Cortex of kidney (tissue), 1 donor: ENCODE data around the gene GSG1L2.

Experiments
- DNase-seq: peaks from one replicate; lab custom pipeline; 2025; lab: John Stamatoyannopoulos, UW

The GSG1L2 gene

DNA sequence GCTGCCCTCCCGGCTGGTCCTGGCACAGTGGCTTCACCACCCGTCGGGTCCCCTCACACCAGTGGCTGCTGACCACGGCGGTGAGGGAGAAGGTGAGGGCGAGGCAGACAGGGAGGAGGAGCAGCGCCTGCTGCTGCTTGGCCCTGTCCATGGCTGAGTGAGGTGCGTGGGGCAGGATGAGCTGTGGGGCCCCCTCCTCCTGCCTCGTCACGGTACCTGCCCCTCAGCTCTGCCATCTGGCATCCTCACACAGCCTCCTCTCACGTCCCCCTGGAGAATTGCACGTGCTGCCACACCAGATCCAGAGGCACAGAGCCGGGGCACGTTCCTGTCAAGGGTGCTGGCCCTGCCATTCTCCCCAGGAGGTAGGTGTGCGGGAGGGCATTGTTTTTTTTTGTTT, at the start of gene GSG1L2:
Gene GSG1L2, minus strand, starts transcription at position 159 of the 400 bp plus-strand sequence. Its CDS starts 8 bp downstream, at position 151.
- DNase-seq, result no peak

DNA sequence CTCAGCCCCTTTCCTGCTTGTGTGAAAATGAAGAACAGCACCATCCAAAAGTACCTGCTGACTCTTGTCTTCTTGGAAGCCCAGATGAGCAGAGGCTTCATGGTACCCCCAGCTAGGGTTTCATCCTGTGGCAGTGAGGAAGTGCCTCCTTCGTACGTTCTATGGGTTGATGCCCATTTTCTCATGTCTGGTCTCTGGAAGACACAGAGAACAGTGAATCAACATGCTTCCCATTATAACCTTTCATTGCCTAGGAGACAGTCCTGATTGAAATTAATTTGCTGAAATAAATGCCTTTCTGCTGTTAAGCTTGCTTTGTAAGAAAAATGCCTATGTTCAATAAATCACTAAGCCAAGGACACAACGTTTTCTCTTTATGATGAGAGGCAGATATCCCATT, 46.7 kb upstream of the GSG1L2 start:
- DNase-seq, result no peak

DNA sequence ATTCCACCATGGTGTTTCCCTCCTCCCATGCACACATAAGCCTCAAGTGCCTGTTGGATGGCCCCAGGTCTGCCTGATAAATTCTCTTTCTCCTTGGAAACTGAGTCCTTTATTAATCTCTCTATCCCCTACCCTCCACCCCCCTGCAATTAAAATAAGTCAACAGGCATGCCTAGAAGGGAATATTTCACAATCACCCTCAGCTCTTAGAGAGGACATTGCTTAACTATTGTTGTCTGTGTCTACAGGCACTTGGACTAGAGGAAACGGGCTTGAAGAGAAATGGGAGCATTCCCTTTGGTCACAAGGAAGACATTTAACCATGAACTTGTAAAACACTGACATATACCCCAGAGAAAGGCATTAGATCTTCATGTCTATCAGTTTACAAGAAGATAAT, 43.7 kb upstream of the GSG1L2 start:
- no peak for DNase-seq

DNA sequence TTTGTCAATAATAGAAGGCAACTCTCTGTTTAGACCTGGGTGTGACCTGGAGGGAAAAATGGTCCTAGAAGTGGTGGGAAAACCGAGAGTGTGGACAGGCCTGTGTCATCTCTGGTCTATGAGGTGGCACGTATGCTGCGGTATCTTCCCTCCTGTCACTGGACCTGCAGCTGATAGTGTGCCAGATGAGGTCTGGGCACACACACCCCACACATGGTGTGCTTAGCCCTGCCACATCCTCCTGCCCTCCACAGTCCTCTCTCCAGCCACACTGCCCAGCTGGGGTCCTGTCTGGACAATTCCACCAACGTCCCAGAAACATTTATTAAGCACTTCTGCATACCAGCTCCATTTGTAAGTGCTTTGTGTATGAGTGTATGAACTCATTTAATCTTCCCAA, 41.1 kb upstream of the GSG1L2 start:
- no peak for DNase-seq

DNA sequence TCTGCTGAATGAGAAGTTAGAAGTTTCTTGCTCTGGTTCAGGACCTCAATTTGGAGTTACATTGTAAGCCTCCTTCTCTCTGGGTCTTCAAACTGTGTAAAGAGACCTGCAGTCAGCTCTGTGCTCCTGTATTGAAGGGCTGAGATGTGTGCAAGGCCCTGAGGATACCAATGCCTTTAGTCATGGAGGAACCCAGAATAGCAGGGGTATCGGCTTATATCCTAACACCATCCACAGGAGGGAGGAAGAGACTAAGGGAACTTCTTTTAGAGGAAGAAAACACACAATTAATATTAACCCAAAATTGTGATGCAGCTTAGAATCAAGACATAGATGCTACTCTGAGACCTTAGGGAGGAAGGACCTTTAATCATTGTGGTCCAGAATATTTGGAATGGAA, 40.3 kb upstream of the GSG1L2 start:
- DNase-seq, result no peak

DNA sequence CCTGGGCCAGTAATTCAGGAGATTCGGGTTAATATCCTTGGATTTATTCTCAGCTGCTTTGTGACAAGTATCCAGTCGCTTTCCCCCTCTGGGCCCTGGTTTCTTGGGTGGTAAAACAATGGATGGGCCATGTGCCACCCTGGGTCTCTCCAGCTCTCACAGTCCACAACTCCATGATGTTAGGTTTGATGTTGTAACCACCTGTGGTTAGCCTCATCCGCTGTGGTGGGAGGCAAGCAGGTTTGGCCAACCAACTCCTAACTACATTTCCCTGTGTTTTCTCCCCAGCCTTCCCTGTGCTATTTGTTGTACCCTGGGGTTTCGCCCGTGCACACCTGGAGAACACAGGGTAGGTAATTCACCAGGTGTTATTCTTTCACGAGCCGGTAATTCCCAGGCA, 39.0 kb upstream of the GSG1L2 start:
- no peak for DNase-seq

DNA sequence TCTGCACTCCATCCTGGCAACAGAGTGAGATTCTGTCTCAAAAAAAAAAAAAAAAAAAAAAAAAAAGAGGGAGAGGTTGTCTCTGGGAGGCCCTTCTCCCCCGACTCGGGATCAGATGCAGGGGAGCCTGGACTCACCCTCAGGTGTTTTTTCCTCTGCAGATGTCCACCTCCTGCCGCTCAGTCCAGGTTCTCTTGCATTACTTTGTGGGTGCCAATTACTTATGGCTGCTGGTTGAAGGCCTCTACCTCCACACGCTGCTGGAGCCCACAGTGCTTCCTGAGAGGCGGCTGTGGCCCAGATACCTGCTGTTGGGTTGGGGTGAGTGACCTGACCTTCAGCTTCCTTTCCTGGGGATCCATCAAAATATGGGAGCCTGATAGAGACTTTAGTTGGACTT, 37.9 kb upstream of the GSG1L2 start:
- DNase-seq, result no peak

DNA sequence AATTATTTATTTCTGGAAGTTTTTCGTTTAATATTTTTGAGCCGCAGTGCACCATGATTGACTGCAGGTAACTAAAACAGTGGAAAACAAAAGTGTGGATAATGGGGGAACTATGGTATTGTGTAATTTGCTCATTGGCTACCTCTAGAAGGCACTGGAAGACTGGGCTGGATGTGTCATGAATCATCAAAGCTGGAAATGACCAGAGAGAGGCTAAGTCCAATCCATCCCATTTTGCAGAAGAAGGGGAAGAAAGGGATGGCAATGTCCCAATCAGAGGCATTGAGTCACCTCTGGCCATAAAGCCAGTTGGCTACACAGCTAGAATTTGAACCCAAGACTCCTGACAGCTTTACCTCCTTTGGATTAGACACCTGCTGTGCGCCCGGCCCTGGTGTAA, 33.2 kb upstream of the GSG1L2 start:
- no peak for DNase-seq

DNA sequence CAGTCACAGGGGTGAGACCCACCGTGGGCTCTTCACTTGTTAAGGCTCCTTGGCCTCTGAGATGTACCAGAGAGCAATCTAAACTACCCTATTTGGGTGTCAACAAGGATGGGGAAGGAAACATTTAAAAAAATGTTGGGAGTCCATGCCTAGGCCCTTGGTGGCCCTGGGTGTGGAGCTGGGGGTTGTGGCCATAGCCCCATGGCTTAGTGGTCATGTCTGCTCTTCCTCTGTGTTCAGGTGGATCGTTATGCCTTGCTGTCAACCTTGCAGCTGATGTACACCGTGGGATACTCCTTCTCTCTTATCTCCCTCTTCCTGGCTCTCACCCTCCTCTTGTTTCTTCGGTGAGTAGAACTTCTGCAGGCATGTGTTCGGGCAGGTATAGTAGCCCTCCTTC, 32.4 kb upstream of the GSG1L2 start:
- DNase-seq, result no peak

DNA sequence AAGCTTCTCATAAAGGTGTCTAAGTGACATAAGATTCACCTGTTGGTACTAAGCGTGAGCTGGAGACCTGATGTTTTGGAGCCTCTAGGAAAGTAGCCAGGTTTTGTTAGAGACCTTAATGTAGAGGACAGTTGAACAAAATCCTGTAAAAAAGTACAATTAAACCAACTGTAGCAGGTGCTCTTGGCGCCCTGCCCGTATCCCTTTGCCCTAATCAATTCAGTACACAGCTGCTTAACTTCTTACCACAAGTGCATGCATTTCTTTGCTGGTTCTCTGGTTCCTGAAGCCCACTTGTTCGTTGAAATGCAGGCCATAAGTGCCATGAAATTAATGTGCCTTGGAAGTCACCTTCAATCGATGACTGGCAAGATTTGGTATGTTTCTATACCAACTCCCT, 28.3 kb upstream of the GSG1L2 start:
- DNase-seq, result no peak

DNA sequence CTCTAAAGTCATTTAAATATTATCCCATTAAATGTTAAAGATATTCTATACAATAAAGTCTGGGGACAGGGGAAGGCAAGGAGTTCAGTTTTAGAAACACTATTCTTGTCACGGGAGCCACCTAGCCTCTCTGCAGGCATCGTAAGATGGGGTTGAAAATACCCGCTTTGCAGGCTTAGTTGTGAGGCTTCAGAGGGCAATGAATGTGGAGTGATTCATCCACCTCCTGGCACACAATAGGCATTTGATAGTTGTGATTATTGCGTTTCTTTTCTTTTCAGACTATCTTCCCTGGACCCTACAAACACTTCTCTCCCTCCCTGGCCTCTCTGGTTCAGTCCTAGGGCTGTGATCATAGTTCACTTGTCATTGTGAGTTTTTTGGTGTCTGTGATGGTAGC, 23.4 kb upstream of the GSG1L2 start:
- no peak for DNase-seq

DNA sequence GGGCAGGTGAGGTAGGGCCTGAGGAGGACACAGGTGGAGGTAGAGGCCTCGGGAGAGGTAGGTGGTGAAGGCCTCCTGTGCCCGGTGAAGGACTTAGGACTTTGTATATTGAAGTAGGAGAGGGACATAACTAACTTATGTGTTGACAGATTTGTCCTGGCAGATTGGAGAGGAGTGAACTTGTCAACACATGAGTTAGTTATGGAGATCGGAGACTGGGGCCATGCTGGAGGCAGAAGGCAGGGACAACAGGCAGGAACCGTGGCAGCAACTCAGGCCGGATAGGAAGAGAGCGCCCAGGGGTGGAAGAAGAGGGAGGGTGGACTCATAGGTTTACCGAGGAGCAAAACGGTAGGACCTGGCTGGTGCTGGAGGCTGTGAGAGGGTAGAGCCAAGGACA, 22.3 kb upstream of the GSG1L2 start:
- no peak for DNase-seq

DNA sequence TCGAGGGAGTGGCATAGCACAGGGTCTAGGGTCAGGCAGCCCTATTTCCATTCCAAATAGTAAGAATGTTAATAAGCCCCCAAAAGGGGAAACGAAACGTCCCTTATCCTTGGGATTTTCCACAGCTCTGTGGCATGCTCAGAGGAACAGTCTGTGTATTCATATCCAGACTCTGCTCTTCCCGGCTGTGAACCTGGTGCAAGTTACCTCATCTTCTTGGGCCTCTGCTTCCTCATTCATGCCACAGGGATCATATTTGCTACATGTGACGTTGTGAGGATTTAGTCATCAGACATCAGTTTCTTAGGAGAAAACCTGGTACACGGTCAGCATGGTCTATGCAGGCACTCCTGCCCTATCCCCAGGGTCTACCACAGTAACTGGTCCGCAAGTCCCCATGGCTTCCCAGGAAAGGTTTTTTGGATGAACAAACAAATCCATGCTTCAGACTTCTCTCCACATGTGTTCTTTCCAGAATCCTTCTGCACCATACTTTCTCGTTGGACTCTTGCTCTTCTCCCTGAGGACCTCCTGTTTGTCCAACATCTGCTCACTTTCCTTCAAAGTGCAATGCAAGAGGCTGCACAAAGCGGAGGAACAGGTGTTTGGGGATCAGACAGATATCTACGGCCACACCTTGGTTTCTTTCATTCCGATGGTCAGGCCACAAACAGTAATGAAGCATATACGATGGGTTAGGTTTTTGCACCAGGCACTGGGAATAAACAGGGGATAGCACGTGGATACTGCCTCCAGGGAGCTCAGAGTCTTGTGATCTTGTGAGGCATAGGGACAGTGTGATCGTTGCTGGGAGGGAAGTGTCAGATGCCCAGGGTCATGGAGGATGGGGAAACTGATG, 21.5 kb upstream of the GSG1L2 start:
- DNase-seq, result no peak

DNA sequence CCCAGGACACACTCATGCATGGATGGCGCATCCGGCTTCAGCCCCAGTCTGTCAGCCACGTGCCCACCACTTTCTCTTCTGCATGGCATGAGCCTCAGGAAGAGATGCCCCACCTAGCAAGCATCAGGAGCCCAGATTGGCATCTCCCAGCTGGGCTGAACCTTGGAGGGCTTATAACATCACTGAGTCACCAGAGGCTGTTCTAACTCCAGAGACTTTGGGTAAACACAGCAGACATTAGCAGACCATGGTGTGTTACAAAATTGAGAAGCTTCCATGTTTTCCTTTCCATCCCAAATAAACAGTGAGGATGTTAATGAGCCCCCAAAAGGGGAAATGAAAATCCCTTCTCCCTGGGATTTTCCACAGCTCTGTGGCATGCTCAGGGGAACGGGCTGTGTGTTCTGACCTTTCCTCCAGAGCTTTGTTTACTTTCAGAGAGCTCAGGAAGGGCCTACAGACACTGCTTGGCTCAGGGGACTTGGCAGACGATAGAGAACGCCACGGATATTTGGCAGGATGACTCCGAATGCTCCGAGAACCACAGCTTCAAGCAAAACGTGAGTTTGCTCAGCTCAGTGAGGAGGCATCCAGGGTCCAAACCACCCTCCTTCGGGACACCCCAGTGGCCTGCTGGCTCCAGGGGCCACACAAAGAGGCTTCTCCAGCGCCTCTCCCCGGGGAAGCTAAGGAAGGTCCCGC, 20.3 kb upstream of the GSG1L2 start:
- DNase-seq, result no peak

DNA sequence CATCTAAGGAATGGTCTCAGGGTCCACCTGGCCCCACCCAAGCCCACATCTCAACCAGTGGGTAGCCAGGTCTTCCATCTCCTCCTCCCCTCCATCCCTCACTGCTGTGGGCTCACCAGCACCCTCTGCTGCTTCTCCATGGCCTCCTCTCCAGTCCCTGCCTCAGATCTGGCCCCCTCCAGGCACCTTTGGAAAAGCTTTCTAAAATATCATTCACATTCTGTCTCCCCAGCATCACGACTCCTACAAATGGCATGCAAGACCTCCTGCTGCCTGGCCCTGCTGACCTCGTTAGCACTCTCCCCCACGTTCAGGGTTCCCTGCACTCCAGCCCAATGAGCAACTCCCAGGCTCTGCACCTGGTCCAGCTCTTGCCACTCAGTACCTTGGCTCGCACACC, 17.6 kb upstream of the GSG1L2 start:
- no peak for DNase-seq

DNA sequence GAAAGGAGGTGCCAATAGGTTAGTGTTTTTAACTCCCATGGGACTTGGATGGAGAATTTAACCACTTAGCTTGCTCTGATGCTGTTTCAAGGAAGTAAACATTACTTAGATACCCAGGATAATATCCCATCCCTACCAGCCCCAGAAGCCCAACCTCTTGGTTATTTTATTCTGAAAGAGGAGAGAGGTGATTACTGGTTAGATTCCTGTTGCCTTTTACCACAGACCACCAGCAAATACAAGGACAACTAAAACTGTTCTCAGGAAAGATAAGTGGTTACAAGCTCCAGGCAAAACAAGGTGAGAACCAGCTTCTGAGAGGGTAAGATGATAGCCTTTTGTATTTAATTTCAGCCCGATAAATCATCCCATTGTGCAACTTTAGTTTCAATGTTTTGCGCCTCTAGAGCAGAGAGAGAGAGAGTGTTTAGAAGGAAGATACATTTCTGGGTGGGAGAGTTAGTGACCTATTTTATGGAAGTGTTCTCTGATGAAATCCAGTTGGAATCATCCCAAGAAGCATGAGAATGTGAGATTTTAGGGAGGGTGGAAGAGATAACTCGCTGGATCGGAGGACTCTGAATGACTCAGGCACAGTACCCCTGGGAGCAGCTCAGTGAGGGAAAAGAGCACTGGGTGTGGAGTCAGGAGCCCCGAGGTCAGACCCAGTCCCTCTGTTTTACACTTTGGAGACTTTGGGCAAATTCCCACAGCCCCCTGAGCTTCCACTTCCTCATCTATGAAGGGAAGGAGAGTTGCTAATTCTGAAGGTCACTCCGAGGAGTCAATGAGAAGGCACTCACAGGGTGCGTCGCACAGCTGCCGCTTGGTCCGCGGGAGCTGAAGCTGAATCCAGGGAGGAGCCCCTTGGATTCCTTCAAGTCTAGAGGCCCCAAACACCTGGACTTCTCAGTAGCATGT, 15.9 kb upstream of the GSG1L2 start:
- DNase-seq, result no peak

DNA sequence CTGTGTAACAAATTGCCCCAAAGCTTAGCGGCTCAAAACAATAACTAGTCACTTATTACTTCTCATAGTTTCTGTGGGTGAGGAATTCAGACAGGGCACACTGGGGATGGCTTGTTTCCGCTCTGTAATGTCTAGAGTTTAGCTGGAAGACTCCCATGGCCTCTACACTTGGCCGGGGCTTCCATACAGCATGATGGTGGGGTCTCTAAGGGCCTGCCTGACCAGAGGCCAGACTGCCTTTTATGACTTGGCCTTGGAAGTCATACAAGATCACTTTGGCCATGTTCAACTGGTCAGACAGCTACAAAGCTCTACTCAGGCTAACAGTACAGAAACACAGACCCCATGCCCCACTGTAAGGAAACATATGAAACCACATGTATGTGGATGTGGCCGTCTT, 12.0 kb upstream of the GSG1L2 start:
- DNase-seq, result no peak

DNA sequence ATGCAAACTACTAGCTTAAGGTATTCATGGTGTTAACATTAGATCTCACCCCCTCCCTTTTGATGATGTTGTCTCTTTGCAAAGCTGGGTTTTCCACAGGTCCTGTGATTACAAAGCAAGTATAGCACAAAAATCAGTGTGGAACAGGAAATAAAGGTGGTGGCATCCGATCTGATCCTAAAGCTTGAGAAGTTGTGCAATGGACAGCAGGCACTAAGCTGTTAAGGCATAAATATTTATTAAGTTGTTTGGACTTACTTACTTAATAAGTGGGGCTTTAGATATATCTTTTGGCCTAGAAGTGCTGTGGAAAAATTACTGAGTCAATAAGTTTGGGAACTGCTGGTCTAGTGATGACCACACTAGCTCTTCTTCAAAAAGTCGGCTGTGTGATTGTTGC, 8.8 kb upstream of the GSG1L2 start:
- DNase-seq, result no peak

DNA sequence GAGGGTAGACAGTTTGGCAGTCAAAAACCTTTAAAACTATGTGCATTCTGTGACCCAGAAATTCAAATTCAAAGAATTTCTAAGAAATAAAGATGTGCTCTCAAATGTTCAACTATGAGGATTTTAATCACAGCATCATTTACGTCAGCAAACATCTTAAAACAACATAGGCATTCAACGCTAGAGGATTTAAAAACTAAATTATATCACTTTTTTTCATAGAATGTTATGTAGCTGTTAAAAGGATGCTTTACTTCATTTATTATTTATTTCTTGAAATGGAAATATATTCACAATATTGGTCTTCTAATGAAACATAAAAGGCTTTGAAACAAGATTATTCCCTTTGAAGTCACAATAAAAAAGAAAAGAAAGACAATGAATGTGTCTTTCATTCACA, 7.5 kb upstream of the GSG1L2 start:
- DNase-seq, result no peak

DNA sequence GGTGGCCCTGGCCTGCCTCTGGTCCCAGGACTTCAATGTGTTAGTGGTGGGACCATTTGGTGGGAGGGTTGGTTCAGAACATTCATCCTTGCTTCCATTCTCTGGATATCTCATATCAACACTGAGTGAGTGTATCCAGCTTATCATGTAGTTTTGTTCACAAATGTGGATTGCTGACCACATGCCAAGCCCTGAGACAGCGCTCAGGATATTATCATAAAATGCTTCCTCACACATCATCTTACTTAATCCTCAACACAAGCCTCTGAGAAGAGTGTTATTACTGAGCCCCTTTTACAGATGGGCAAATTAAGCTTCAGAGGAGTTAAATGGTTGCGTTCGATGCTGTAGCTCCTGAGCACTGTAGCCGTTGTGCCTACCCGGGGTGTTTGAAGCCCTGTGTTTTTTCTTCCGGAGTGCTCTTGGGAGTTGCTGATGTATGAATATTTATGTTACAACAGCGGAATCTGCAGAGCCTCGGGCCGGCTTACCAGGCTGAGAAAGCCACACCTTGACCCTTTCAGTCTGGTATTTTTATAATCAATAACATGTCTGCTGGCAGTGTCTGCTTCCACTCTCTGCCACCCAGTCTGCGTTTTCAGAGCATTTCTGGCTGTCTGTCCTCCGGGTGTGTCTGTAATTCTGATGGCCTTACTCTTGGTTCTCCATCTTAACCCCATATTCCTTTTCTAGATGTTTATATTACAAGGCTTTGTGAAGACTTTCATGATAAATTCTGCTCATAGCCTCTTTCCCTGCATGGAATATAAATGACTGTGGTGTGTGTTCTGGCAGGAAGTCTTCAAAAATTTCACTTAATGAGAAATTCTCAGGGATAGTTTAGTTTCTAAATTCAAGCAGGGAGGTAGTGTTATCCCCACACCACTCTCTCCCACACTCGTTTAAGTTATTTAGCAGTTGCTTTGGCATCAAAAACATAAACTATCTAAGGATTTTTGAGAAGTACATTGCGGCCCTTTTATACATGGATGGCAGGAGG, 6.7 kb upstream of the GSG1L2 start:
- no peak for DNase-seq

DNA sequence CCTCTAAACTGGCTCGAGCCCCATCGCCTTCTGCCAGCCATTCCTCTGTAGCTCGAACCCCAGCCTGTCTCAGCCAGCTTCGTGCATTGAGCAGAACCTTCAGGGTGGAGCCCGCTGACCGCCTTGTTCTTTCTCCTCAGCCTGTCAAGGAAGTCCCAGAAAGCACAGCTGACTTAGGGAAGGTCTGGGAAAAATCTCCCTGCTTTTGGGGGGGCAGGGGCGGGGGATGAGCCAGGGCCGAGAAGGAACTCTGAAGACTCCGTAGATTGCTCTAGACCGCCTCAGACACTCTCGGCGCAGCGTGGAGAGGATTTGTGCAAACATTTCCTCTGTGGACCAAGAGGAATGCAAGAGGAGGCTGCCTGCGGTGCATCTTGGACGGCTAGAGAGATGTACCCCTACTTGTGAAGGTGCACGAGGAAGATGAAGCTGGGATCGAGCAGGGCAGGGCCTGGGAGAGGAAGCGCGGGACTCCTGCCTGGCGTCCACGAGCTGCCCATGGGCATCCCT, 3.8 kb upstream of the GSG1L2 start, which contains the start of gene GLP2R:
Gene GLP2R, plus strand, starts transcription at position 284 of the 510 bp plus-strand sequence. Its CDS starts 140 bp downstream, at position 424.
- no peak for DNase-seq
